H1 (cell line): ENCODE data around the gene KNDC1. TPM values are rescaled to one million over a fixed set of nuclear protein-coding genes. Genes with fewer than 3 reads are reported as not detected.

ENCODE experiments used
- CTCF ChIA-PET: fragments of 300-600 bp; sonication (Branson Sonifier 250); formaldehyde crosslinking; loops from one replicate; lab custom pipeline; 2021; ENCODE audit not compliant: partially characterized antibody; lab: Charles Lee
- POLR2A ChIA-PET: fragments of 300-600 bp; sonication (Branson Sonifier 250); formaldehyde crosslinking; loops from one replicate; lab custom pipeline; 2021; ENCODE audit warnings: inconsistent platforms; ENCODE audit not compliant: partially characterized antibody; lab: Charles Lee
- DNase-seq, 2 experiments: peaks; one replicate each; pipeline versions ENCODE4 v3.0.0 to v3.0.0-alpha.2; 2010 to 2022; ENCODE audit warnings: low spot score in 2 of 2, low read depth in 1 of 2, mixed read lengths in 1 of 2
- FAIRE-seq: peaks from 2 replicates; lab custom pipeline; 2011; peaks lifted over from hg19 to GRCh38; lab: Jason Lieb, UNC
- H2AFZ ChIP-seq: 2 replicates; pipeline ENCODE4 v1.8.1; 2012; ENCODE audit warnings: low read length, inconsistent platforms
- H2AK5ac ChIP-seq: 2 replicates; pipeline ENCODE4 v1.6.1; 2013; ENCODE audit warnings: low read depth, low read length
- H2BK120ac ChIP-seq: replicated peaks from 2 replicates; pipeline ENCODE3; 2013; ENCODE audit warnings: low read depth, low read length, inconsistent platforms
- H2BK12ac ChIP-seq: 2 replicates; pipeline ENCODE4 v1.6.1; 2013; ENCODE audit warnings: low read depth, low read length
- H2BK15ac ChIP-seq: 2 replicates; pipeline ENCODE4 v1.6.1; 2013; ENCODE audit warnings: low read length
- H2BK20ac ChIP-seq: 2 replicates; pipeline ENCODE4 v1.6.1; 2013; ENCODE audit warnings: low read length
- H2BK5ac ChIP-seq: 2 replicates; pipeline ENCODE4 v1.6.1; 2013; ENCODE audit warnings: low read depth, low read length
- H3K14ac ChIP-seq: 2 replicates; pipeline ENCODE4 v1.6.1; 2013; ENCODE audit warnings: inconsistent platforms; ENCODE audit not compliant: insufficient read length
- H3K18ac ChIP-seq: 2 replicates; pipeline ENCODE4 v1.6.1; 2013; ENCODE audit warnings: low read length; ENCODE audit errors: extremely low read depth
- H3K23ac ChIP-seq: 2 replicates; pipeline ENCODE4 v1.6.1; 2013; ENCODE audit warnings: inconsistent platforms; ENCODE audit not compliant: insufficient read length
- H3K23me2 ChIP-seq: 2 replicates; pipeline ENCODE4 v1.6.1; 2013; ENCODE audit warnings: low read depth, low read length
- H3K27ac ChIP-seq: 2 replicates; pipeline ENCODE4 v1.6.1; 2011; ENCODE audit warnings: low read depth, low read length, inconsistent platforms
- H3K27me3 ChIP-seq, 4 experiments: replicated peaks in 1 of 4; 1 replicate in 1 of 4; 2 replicates in 3 of 4; pipeline versions ENCODE4 v1.6.1 to v1.8.1; 2011 to 2013; ENCODE audit warnings: low read length in 3 of 4, mild to moderate bottlenecking in 3 of 4, inconsistent platforms in 2 of 4, mixed read lengths in 2 of 4, moderate library complexity in 1 of 4; ENCODE audit not compliant: control insufficient read depth in 3 of 4, insufficient read depth in 3 of 4; ENCODE audit errors: extremely low read depth in 1 of 4
- H3K36me3 ChIP-seq, 4 experiments: 2 replicates each; pipeline versions ENCODE4 v1.6.1 to v1.8.1; 2011 to 2013; ENCODE audit warnings: mild to moderate bottlenecking in 4 of 4, low read length in 3 of 4, moderate library complexity in 2 of 4, control low read depth in 1 of 4, inconsistent platforms in 1 of 4; ENCODE audit not compliant: insufficient read depth in 4 of 4, control insufficient read depth in 2 of 4
- H3K4ac ChIP-seq: replicated peaks from 2 replicates; pipeline ENCODE3; 2013; ENCODE audit warnings: low read length, low read depth, mixed read lengths, inconsistent platforms; ENCODE audit not compliant: insufficient read length
- H3K4me1 ChIP-seq, 4 experiments: replicated peaks in 1 of 4; 1 replicate in 1 of 4; 2 replicates in 3 of 4; pipeline versions ENCODE4 v1.6.1 to v1.8.1; 2011 to 2013; ENCODE audit warnings: low read length in 3 of 4, inconsistent platforms in 2 of 4, mixed read lengths in 1 of 4; ENCODE audit not compliant: insufficient read depth in 4 of 4, control insufficient read depth in 3 of 4
- H3K4me2 ChIP-seq, 2 experiments: 2 replicates each; pipeline versions ENCODE4 v1.6.1 to v1.8.1; 2011 to 2013; ENCODE audit warnings: low read depth in 2 of 2, low read length in 2 of 2, control low read depth in 1 of 2, inconsistent platforms in 1 of 2, mild to moderate bottlenecking in 1 of 2; ENCODE audit not compliant: insufficient read depth in 1 of 2
- H3K4me3 ChIP-seq, 4 experiments: fragments of 200-600, 300-600 bp in 1 of 4; sonication (generic), shearing (Covaris generic), sonication (Bioruptor Twin) in 1 of 4; 2 replicates each; pipeline versions ENCODE4 v1.5.1 to v1.8.1; 2011 to 2016; ENCODE audit warnings: low read length in 4 of 4, low read depth in 3 of 4, control low read depth in 2 of 4, inconsistent platforms in 2 of 4, mild to moderate bottlenecking in 2 of 4, mixed read lengths in 1 of 4, moderate library complexity in 1 of 4; ENCODE audit not compliant: insufficient read depth in 2 of 4; ENCODE audit errors: extremely low read depth in 1 of 4
- H3K56ac ChIP-seq: replicated peaks from 2 replicates; pipeline ENCODE3; 2013; ENCODE audit warnings: low read depth, mild to moderate bottlenecking, mixed read lengths, low read length, inconsistent platforms; ENCODE audit not compliant: insufficient read length
- H3K79me1 ChIP-seq: 2 replicates; pipeline ENCODE4 v1.6.1; 2013; ENCODE audit warnings: low read depth, low read length, control low read depth
- H3K79me2 ChIP-seq, 2 experiments: 2 replicates each; pipeline versions ENCODE4 v1.6.1 to v1.8.1; 2012 to 2013; ENCODE audit warnings: low read length in 2 of 2, mild to moderate bottlenecking in 2 of 2, inconsistent platforms in 1 of 2; ENCODE audit not compliant: insufficient read depth in 2 of 2, control insufficient read depth in 1 of 2
- H3K9ac ChIP-seq, 4 experiments: replicated peaks in 1 of 4; 1 replicate in 1 of 4; 2 replicates in 3 of 4; pipeline versions ENCODE4 v1.6.1 to v1.8.1; 2011 to 2013; ENCODE audit warnings: low read depth in 3 of 4, low read length in 3 of 4, control low read depth in 2 of 4, mild to moderate bottlenecking in 2 of 4, moderate library complexity in 2 of 4, inconsistent platforms in 1 of 4; ENCODE audit errors: extremely low read depth in 1 of 4
- H3K9me3 ChIP-seq, 2 experiments: 2 replicates each; pipeline versions ENCODE4 v1.6.1 to v1.8.1; 2012 to 2013; ENCODE audit warnings: mild to moderate bottlenecking in 2 of 2, moderate library complexity in 2 of 2, control low read depth in 1 of 2, inconsistent platforms in 1 of 2, low read depth in 1 of 2, low read length in 1 of 2, mixed read lengths in 1 of 2; ENCODE audit not compliant: insufficient read depth in 2 of 2
- H4K20me1 ChIP-seq, 2 experiments: replicated peaks in 1 of 2; 2 replicates each; pipeline versions ENCODE3 to v1.8.1; 2011 to 2013; ENCODE audit warnings: inconsistent platforms in 2 of 2, low read length in 2 of 2, mild to moderate bottlenecking in 1 of 2; ENCODE audit not compliant: insufficient read depth in 2 of 2, control insufficient read depth in 1 of 2
- H4K5ac ChIP-seq: 2 replicates; pipeline ENCODE4 v1.6.1; 2013; ENCODE audit warnings: low read length, low read depth, mixed read lengths, inconsistent platforms; ENCODE audit not compliant: insufficient read length
- H4K8ac ChIP-seq: 2 replicates; pipeline ENCODE4 v1.8.0; 2013; ENCODE audit warnings: mild to moderate bottlenecking, moderate library complexity, low read length, inconsistent platforms; ENCODE audit not compliant: insufficient read depth; ENCODE audit errors: extremely low read depth
- H4K91ac ChIP-seq: replicated peaks from 2 replicates; pipeline ENCODE3; 2013; ENCODE audit warnings: low read length, mixed read lengths, inconsistent platforms; ENCODE audit not compliant: insufficient read length
- CBX5 ChIP-seq: fragments of 300-800, 300-1000 bp; sonication (generic); IDR thresholded peaks from 2 replicates; pipeline ENCODE4 v1.7.1; 2016; ENCODE audit warnings: antibody characterized with exemption, low read length, low read depth
- EP300 ChIP-seq, 2 experiments: IDR thresholded peaks; 1 replicate in 1 of 2; 2 replicates in 1 of 2; pipeline ENCODE4 v1.6.1; 2011 to 2012; ENCODE audit warnings: low read depth in 2 of 2, low read length in 2 of 2, mild to moderate bottlenecking in 2 of 2, borderline replicate concordance in 1 of 2, inconsistent platforms in 1 of 2, moderate library complexity in 1 of 2
- SIX5 ChIP-seq: IDR thresholded peaks from 2 replicates; pipeline ENCODE4 v1.6.1; 2011; ENCODE audit warnings: mild to moderate bottlenecking, low read depth, low read length
- SP2 ChIP-seq: IDR thresholded peaks from 2 replicates; pipeline ENCODE4 v1.6.1; 2012; ENCODE audit warnings: mild to moderate bottlenecking, low read length, inconsistent platforms
- TAF1 ChIP-seq: IDR thresholded peaks from 2 replicates; pipeline ENCODE4 v1.6.1; 2011; ENCODE audit warnings: mild to moderate bottlenecking, low read depth, low read length
- WGBS, 2 experiments: shearing (Covaris generic) in 1 of 2; methylation state at CpG; one replicate each; pipeline versions ENCODE4 v1.1.6 to v1.1.7; 2013 to 2015; ENCODE audit warnings: low lambda C conversion rate in 2 of 2, mixed read lengths in 2 of 2, inconsistent platforms in 1 of 2, low coverage in 1 of 2, missing lambda C conversion rate in 1 of 2; ENCODE audit not compliant: insufficient replicate concordance in 2 of 2, insufficient coverage in 1 of 2, insufficient read length in 1 of 2; ENCODE audit errors: extremely low coverage in 1 of 2, missing lambda C conversion rate in 1 of 2; 5-methylcytosine and 5-hydroxymethylcytosine counted together
- polyA plus RNA-seq, 7 experiments: library from polyadenylated mRNA; depleted of rRNA in 3 of 7; stranded (reverse) in 5 of 7; unstranded in 2 of 7; fragments of >200 nt in 5 of 7; fragments of 200-250 nt in 2 of 7; gene quantifications; 1 replicate in 5 of 7; 2 replicates in 1 of 7; 4 replicates in 1 of 7; pipeline versions ENCODE4 v1.2.1 to v1.2.3, GENCODE V29; 2011 to 2013; ENCODE audit warnings: missing spikeins in 2 of 7, mixed read lengths in 2 of 7
- total RNA-seq: library from RNA; stranded (reverse); fragmentation: NEBNext Ultra II Directional; extraction: Animal tissue kit (Norgen Biotek cat#: 25700); gene quantifications from 2 replicates; pipeline ENCODE4 v1.2.1, GENCODE V29; 2021

The KNDC1 gene
- total and polyA plus RNA-seq, 2 of the 8 experiments (the other 6 are each of a cell fraction or from before 2014, with no cell fraction given), result 7.5 to 16.7 TPM

DNA sequence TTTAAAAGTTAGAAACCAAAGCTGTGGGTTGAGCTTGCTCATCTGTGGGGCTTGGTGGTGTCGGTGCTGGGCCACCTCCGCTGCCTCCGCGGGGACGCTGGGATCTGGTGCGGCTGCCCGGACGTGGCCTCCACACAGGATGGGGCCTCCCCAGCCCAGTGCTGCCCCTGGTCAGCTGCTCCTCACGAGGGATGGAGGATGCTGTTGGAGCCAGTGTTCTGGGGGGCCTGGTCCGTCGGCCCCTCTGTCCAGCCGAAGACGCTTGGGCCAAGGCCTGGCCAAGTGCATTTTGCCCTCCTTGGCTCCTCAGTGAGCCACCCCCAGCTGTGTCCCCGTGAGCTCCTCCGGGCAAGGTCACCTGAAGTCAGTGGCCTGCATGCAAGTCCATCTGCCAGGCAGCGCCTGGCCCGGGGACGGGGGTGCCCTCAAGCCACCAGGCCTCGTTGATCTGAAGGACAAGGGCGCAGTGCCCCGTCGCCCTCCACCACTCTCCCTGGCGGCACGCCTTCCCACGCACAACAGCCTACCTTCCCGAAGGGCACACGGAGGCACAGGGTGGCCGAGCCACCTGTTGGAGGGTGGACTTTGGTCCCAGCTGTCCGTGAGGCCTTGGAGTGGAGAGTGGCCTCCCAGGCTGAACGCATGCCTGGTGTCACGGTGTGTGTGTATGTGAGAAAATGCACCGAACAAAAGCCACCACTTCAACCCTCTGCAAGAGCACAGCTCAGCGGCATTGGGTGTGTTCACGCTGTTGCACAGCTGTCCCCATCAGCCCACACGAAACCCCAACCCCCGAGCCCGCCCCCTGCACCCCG is 27.3 kb downstream of the KNDC1 start:
- FAIRE-seq, result no peak
- H3K27me3 ChIP-seq, result no peaks in the 10 kb centered on the region

More for the DNA sequence above, 27.3 kb downstream of the KNDC1 start:
- Histone ChIP-seq H4K8ac (no peak overlapping the region), H2BK15ac (no peak overlapping the region), H3K4ac (no peak overlapping the region), H2AFZ (no peak overlapping the region), H4K91ac (no peak overlapping the region), H3K23ac (no peak overlapping the region), H3K4me3 (no peak overlapping the region), H3K9me3 (peaks cover 8 to 30% of the 10 kb centered on the region in 2 experiments; a peak in 3 of 4 replicates), H4K20me1 (peaks cover 0 to 8% of the 10 kb centered on the region in 2 experiments), H2BK120ac (no peak overlapping the region), H2BK12ac (no peak overlapping the region), H3K14ac (no peak overlapping the region), H3K23me2 (0 out of 2 replicates have a peak, but pooled peaks cover 2% of the 10 kb centered on the region), H3K9ac (no peak overlapping the region), H3K56ac (no peak overlapping the region), H3K27ac (no peak overlapping the region), H4K5ac (no peak overlapping the region), H2BK20ac (no peak overlapping the region), H3K18ac (no peak overlapping the region), H3K4me2 (no peak overlapping the region), H2AK5ac (no peak overlapping the region), H3K36me3 (peaks cover 0 to 31% (median 10%) of the 10 kb centered on the region in 4 experiments; a peak in 4 of 8 replicates), H3K79me1 (no peaks in the 10 kb centered on the region), H2BK5ac (no peak overlapping the region), H3K4me1 (no peaks in the 10 kb centered on the region; a peak in 1 of 7 replicates), H3K79me2 (no peaks in the 10 kb centered on the region)
- ChIA-PET CTCF (interaction anchor here (0.9 to 2.2 kb wide), 5 partner anchors 9 to 44 kb away, joined by 3 to 13 read pairs (median 4); no protein-coding TSS in a partner anchor), POLR2A (interaction anchor here (0.8 to 2.2 kb wide), 4 partner anchors 9 to 12 kb away, joined by 3 to 6 read pairs (median 4); no protein-coding TSS in a partner anchor)
- DNase-seq, result no peak
- 88% methylated on average over 33 of the region's 38 CpGs; no CpG with 5 or more reads in 1 of the 2 experiments for WGBS, 2 experiments
- TF ChIP-seq TAF1, result no peak
- no peak for TF ChIP-seq CBX5
- no peak for TF ChIP-seq SIX5
- no peak for TF ChIP-seq SP2
- TF ChIP-seq EP300 (IDR thresholded peaks at IDR 0.05; ENCODE audit: borderline replicate concordance in 1 of 2, low read depth in 2 of 2, low read length in 2 of 2), result no peak
